Tibial nerve (tissue), 4 donors: ENCODE data around the gene EVX1. TPM values are rescaled to one million over a fixed set of nuclear protein-coding genes. Genes with fewer than 3 reads are reported as not detected.

ENCODE experiments used
- DNase-seq, 2 donors: peaks; one replicate each; pipeline ENCODE4 v3.0.0-alpha.2; 2019; ENCODE audit warnings: low spot score in 2 of 2
- H3K27ac ChIP-seq, 4 donors: fragments of 200-600 bp; sonication (generic) in 3 of 4; one replicate each; pipeline ENCODE4 v1.5.1; 2017 to 2019; ENCODE audit warnings: mild to moderate bottlenecking in 1 of 4
- H3K27me3 ChIP-seq, 2 donors: fragments of 200-600 bp; sonication (generic) in 1 of 2; one replicate each; pipeline versions ENCODE4 v1.5.1 to v1.6.0; 2017 to 2019
- H3K36me3 ChIP-seq, 3 donors: fragments of 200-600 bp; sonication (generic); one replicate each; pipeline ENCODE4 v1.5.1; 2018 to 2019
- H3K4me1 ChIP-seq, 4 donors: fragments of 200-600 bp; sonication (generic) in 3 of 4; one replicate each; pipeline ENCODE4 v1.5.1; 2017 to 2019
- H3K4me3 ChIP-seq, 4 donors: fragments of 200-600 bp; sonication (generic) in 3 of 4; one replicate each; pipeline ENCODE4 v1.5.1; 2017 to 2019; ENCODE audit warnings: mild to moderate bottlenecking in 1 of 4, moderate library complexity in 1 of 4
- H3K9me3 ChIP-seq, 4 donors: fragments of 200-600 bp; sonication (generic) in 3 of 4; one replicate each; pipeline ENCODE4 v1.5.1; 2017 to 2019
- CTCF ChIP-seq, 5 experiments: fragments of 200-600 bp in 3 of 5; fragments of 450-650 bp in 2 of 5; sonication (generic) in 3 of 5; IDR thresholded peaks; one replicate each; pipeline ENCODE4 v1.5.1; 2016 to 2019; ENCODE audit warnings: antibody characterized with exemption in 5 of 5, mild to moderate bottlenecking in 3 of 5, moderate library complexity in 2 of 5
- EP300 ChIP-seq, 2 donors: sonication (generic); formaldehyde crosslinking; IDR thresholded peaks; one replicate each; pipeline ENCODE4 v1.6.1; 2017; ENCODE audit warnings: antibody characterized with exemption in 2 of 2, mild to moderate bottlenecking in 1 of 2
- POLR2A ChIP-seq, 2 donors: fragments of 450-650 bp; IDR thresholded peaks; one replicate each; pipeline ENCODE4 v1.6.1; 2017; ENCODE audit warnings: antibody characterized with exemption in 2 of 2, mild to moderate bottlenecking in 2 of 2, moderate library complexity in 2 of 2
- WGBS, 2 donors: methylation state at CpG; one replicate each; pipeline ENCODE4 v1.1.5; 2018; 5-methylcytosine and 5-hydroxymethylcytosine counted together
- total RNA-seq, 4 donors: library from RNA; depleted of rRNA; stranded (reverse); fragments of >200 nt; gene quantifications; one replicate each; pipeline ENCODE4 v1.1.0, GENCODE V29; 2016

The EVX1 gene
- total RNA-seq, 4 donors from 2014 or later = not detected

- DNase-seq = no peak
- H3K9me3 ChIP-seq = no peaks in the 10 kb centered on the region
- H3K4me1 ChIP-seq = peaks cover 0 to 27% (median 12%) of the 10 kb centered on the region in 4 donors
- TF ChIP-seq EP300 (IDR thresholded peaks at IDR 0.05) (no peak), CTCF (IDR thresholded peaks at IDR 0.05) (no peak), POLR2A (IDR thresholded peaks at IDR 0.05) (no peak)
- H3K27me3 ChIP-seq = peaks cover 0 to 82% of the 10 kb centered on the region in 2 donors
- 48 to 56% methylated on average over 43 to 45 of the region's 50 CpGs for WGBS, 2 donors
- H3K36me3 ChIP-seq = no peaks in the 10 kb centered on the region
- H3K4me3 ChIP-seq = no peak overlapping the region
- no peak overlapping the region for H3K27ac ChIP-seq
These were observed 29.0 kb upstream of the EVX1 start for GRCh38 chr7:27213433-27214238.

GRCh38 chr7:27214239-27214950 is 28.2 kb upstream of the EVX1 start:
- DNase-seq = no peak
- H3K4me3 ChIP-seq = no peak overlapping the region
- no peaks in the 10 kb centered on the region for H3K9me3 ChIP-seq
- H3K27me3 ChIP-seq = peaks cover 0 to 82% of the 10 kb centered on the region in 2 donors
- H3K4me1 ChIP-seq = peaks cover 0 to 27% (median 12%) of the 10 kb centered on the region in 4 donors
- 65 to 66% methylated on average over 8 of the region's 8 CpGs for WGBS, 2 donors
- no peaks in the 10 kb centered on the region for H3K36me3 ChIP-seq
- no peak overlapping the region for H3K27ac ChIP-seq
- TF ChIP-seq CTCF (IDR thresholded peaks at IDR 0.05) (no peak), EP300 (IDR thresholded peaks at IDR 0.05) (no peak), POLR2A (IDR thresholded peaks at IDR 0.05) (no peak)

DNA sequence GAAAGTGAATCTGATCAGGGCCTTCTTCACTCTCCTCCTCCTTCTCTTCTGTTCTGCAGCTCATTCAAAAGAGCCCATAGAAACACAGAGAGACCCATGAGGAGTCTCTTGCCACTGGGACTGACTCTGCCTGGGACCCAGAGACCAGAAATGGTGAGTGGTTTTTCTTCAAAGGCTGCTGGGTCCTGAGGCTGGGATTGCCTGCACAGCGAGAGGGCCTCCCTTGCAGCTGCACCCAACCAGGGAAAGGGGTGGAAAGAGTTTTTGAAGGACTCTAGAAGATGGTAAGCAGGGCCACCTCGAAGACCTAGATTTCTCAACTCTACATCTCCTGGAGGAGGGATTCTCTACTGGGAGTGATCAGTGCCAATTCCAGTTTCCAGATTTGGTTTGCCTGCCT is 27.2 kb upstream of the EVX1 start:
- no peak for DNase-seq
- peaks cover 0 to 27% (median 12%) of the 10 kb centered on the region in 4 donors for H3K4me1 ChIP-seq
- H3K36me3 ChIP-seq = no peaks in the 10 kb centered on the region
- H3K4me3 ChIP-seq = no peak overlapping the region
- no peak overlapping the region for H3K27ac ChIP-seq
- TF ChIP-seq POLR2A (IDR thresholded peaks at IDR 0.05) (no peak), EP300 (IDR thresholded peaks at IDR 0.05) (no peak), CTCF (IDR thresholded peaks at IDR 0.05) (no peak)
- WGBS, 2 donors = 90 to 97% methylated on average over 2 of the region's 2 CpGs
- no peaks in the 10 kb centered on the region for H3K9me3 ChIP-seq
- peaks cover 0 to 83% of the 10 kb centered on the region in 2 donors for H3K27me3 ChIP-seq

DNA sequence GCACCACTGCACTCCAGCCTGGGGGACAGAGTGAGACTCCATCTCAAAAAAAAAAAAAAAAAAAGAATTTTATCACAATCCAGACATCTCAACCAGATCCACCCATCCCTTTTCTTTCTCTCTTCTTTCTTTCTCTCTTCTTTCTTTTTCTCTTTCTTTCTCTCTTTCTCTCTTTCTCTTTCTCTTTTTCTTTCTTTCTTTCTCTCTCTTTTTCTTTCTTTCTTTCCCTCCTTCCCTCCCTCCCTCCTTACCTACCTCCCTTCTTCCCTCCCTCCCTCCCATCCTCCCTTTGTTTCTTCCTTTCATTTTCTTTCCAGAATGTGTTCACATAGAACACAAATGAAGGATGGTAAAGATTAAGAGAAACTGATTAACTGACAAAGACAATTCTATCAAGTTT is 24.7 kb upstream of the EVX1 start:
- no peak for DNase-seq
- H3K27me3 ChIP-seq = peaks cover 0 to 83% of the 10 kb centered on the region in 2 donors

More for the DNA sequence above, 24.7 kb upstream of the EVX1 start:
- Histone ChIP-seq H3K4me1 (peaks cover 0 to 17% (median 6%) of the 10 kb centered on the region in 4 donors), H3K4me3 (no peak overlapping the region), H3K9me3 (no peaks in the 10 kb centered on the region), H3K27ac (no peak overlapping the region), H3K36me3 (no peaks in the 10 kb centered on the region)
- no peak for TF ChIP-seq EP300 (IDR thresholded peaks at IDR 0.05)
- TF ChIP-seq POLR2A (IDR thresholded peaks at IDR 0.05) = no peak
- TF ChIP-seq CTCF (IDR thresholded peaks at IDR 0.05) = no peak
